Endodermal cell (in vitro differentiated cells): ENCODE results near the gene IFT27. TPM values are rescaled to one million over a fixed set of nuclear protein-coding genes. Genes with fewer than 3 reads are reported as not detected.

Experiments
- DNase-seq: peaks from one replicate; pipeline ENCODE4 v3.0.0-alpha.2; 2017
- H3K27ac ChIP-seq: 2 replicates; pipeline ENCODE4 v1.5.1; 2013; ENCODE audit warnings: mild to moderate bottlenecking, low read depth, low read length, moderate library complexity
- H3K27me3 ChIP-seq: 2 replicates; pipeline ENCODE4 v1.6.1; 2013; ENCODE audit warnings: mild to moderate bottlenecking, low read length, moderate library complexity; ENCODE audit not compliant: insufficient read depth, control insufficient read depth, poor library complexity, severe bottlenecking
- H3K36me3 ChIP-seq: 2 replicates; pipeline ENCODE4 v1.7.0; 2013; ENCODE audit warnings: mild to moderate bottlenecking, low read length, moderate library complexity; ENCODE audit not compliant: control insufficient read depth, insufficient read depth
- H3K4me1 ChIP-seq: one replicate; pipeline ENCODE4 v1.7.0; 2013; ENCODE audit warnings: low read length; ENCODE audit not compliant: control insufficient read depth, insufficient read depth
- H3K4me3 ChIP-seq: 2 replicates; pipeline ENCODE4 v1.5.1; 2013; ENCODE audit warnings: mild to moderate bottlenecking, low read length, moderate library complexity
- H3K9ac ChIP-seq: 2 replicates; pipeline ENCODE4 v1.6.1; 2013; ENCODE audit warnings: mild to moderate bottlenecking, low read length, moderate library complexity; ENCODE audit not compliant: poor library complexity, severe bottlenecking; ENCODE audit errors: extremely low read depth
- H3K9me3 ChIP-seq: 2 replicates; pipeline ENCODE4 v1.6.1; 2013; ENCODE audit warnings: mild to moderate bottlenecking, low read length, moderate library complexity; ENCODE audit not compliant: control insufficient read depth
- H3K27ac Mint-ChIP-seq: 2 replicates; pipeline ENCODE4 v1.8.0; 2020; ENCODE audit warnings: mixed read lengths
- H3K27me3 Mint-ChIP-seq: 2 replicates; pipeline ENCODE4 v1.8.0; 2021; ENCODE audit warnings: mild to moderate bottlenecking, mixed read lengths; ENCODE audit not compliant: insufficient read depth
- H3K36me3 Mint-ChIP-seq: 2 replicates; pipeline ENCODE4 v1.8.0; 2020; ENCODE audit warnings: low read depth, mixed read lengths
- H3K4me1 Mint-ChIP-seq: 2 replicates; pipeline ENCODE4 v1.8.0; 2020; ENCODE audit warnings: mixed read lengths
- H3K4me3 Mint-ChIP-seq: 2 replicates; pipeline ENCODE4 v1.8.0; 2020; ENCODE audit warnings: mild to moderate bottlenecking, moderate library complexity, mixed read lengths
- H3K9me3 Mint-ChIP-seq: 2 replicates; pipeline ENCODE4 v1.8.0; 2020; ENCODE audit warnings: mild to moderate bottlenecking, mixed read lengths
- CTCF ChIP-seq: fragments of 200-600 bp; sonication (generic); conservative IDR thresholded peaks from 2 replicates; pipeline ENCODE4 v1.5.0; 2021; ENCODE audit warnings: antibody characterized with exemption, mild to moderate bottlenecking
- WGBS, 2 experiments: methylation state at CpG; one replicate each; pipeline versions ENCODE4 v1.1.5 to v1.1.7; 2013; ENCODE audit warnings: missing lambda C conversion rate in 2 of 2, mixed read lengths in 1 of 2; ENCODE audit not compliant: insufficient coverage in 1 of 2, insufficient read length in 1 of 2; 5-methylcytosine and 5-hydroxymethylcytosine counted together
- total RNA-seq, 2 donors: library from RNA; stranded (reverse); fragmentation: NEBNext Ultra II Directional in 1 of 2; extraction: Animal tissue kit (Norgen Biotek cat#: 25700) in 1 of 2; gene quantifications; 2 replicates in 1 of 2; 3 replicates in 1 of 2; pipeline ENCODE4 v1.2.1, GENCODE V29; 2021

IFT27 gene
- total RNA-seq, 2 donors from 2014 or later: 49.8 to 65.2 TPM

GRCh38 chr22:36762687-36763260, 13.1 kb downstream of the IFT27 start:
- no peak overlapping the region for H3K4me3 Mint-ChIP-seq
- H3K4me1 ChIP-seq: no peaks in the 10 kb centered on the region
- no peaks in the 10 kb centered on the region for H3K27me3 ChIP-seq
- H3K4me3 ChIP-seq: no peak overlapping the region
- H3K9ac ChIP-seq: no peak overlapping the region
- TF ChIP-seq CTCF: no peak
- H3K27ac ChIP-seq: no peak overlapping the region
- H3K27me3 Mint-ChIP-seq: no peaks in the 10 kb centered on the region
- H3K36me3 Mint-ChIP-seq: peaks cover 37% of the 10 kb centered on the region
- 93% methylated on average over 13 to 17 of the region's 17 CpGs for WGBS, 2 experiments
- H3K4me1 Mint-ChIP-seq: no peaks in the 10 kb centered on the region
- no peak overlapping the region for H3K27ac Mint-ChIP-seq
- H3K9me3 Mint-ChIP-seq: no peaks in the 10 kb centered on the region
- H3K9me3 ChIP-seq: no peaks in the 10 kb centered on the region
- peaks cover 6% of the 10 kb centered on the region for H3K36me3 ChIP-seq
- peak; percentile 22 for DNase-seq

GRCh38 chr22:36761553-36762240, 14.2 kb downstream of the IFT27 start:
- WGBS, 2 experiments: 87 to 95% methylated on average over 9 to 10 of the region's 10 CpGs
- H3K4me1 ChIP-seq: no peaks in the 10 kb centered on the region
- Mint-ChIP-seq H3K27me3 (no peaks in the 10 kb centered on the region), H3K4me1 (no peaks in the 10 kb centered on the region), H3K9me3 (no peaks in the 10 kb centered on the region), H3K36me3 (peaks cover 31% of the 10 kb centered on the region), H3K4me3 (no peak overlapping the region), H3K27ac (no peak overlapping the region)
- TF ChIP-seq CTCF: no peak
- DNase-seq: peak; percentile 22
- H3K9me3 ChIP-seq: no peaks in the 10 kb centered on the region
- no peak overlapping the region for H3K4me3 ChIP-seq
- no peak overlapping the region for H3K9ac ChIP-seq
- H3K27ac ChIP-seq: no peak overlapping the region
- H3K27me3 ChIP-seq: no peaks in the 10 kb centered on the region
- peaks cover 6% of the 10 kb centered on the region for H3K36me3 ChIP-seq

- DNase-seq: peak; percentile 5
- no peak for TF ChIP-seq CTCF
- H3K4me3 Mint-ChIP-seq: no peak overlapping the region
- H3K27ac Mint-ChIP-seq: no peak overlapping the region
- Histone ChIP-seq H3K36me3 (peaks cover 6% of the 10 kb centered on the region), H3K27ac (no peak overlapping the region), H3K27me3 (no peaks in the 10 kb centered on the region), H3K9me3 (no peaks in the 10 kb centered on the region), H3K9ac (no peak overlapping the region), H3K4me1 (no peaks in the 10 kb centered on the region), H3K4me3 (no peak overlapping the region)
- no peaks in the 10 kb centered on the region for H3K4me1 Mint-ChIP-seq
- 92 to 97% methylated on average over 8 to 10 of the region's 11 CpGs for WGBS, 2 experiments
- H3K27me3 Mint-ChIP-seq: no peaks in the 10 kb centered on the region
- no peaks in the 10 kb centered on the region for H3K9me3 Mint-ChIP-seq
- H3K36me3 Mint-ChIP-seq: peaks cover 31% of the 10 kb centered on the region
Observed at GRCh38 chr22:36760786-36761185, 15.1 kb downstream of the IFT27 start.
